PC-9 (cell line): ENCODE data around the gene PAPOLA.

ENCODE experiments used
- CTCF ChIP-seq: fragments of 200-600 bp; sonication (generic); conservative IDR thresholded peaks from 2 replicates; pipeline ENCODE4 v1.6.1; 2017; ENCODE audit warnings: mixed run types, antibody characterized with exemption, mild to moderate bottlenecking, moderate library complexity
- EZH2 ChIP-seq: fragments of 200-600 bp; sonication (generic); IDR thresholded peaks from 2 replicates; pipeline ENCODE4 v1.8.0; 2017; ENCODE audit warnings: antibody characterized with exemption, low read depth

GRCh38 chr14:96579358-96579757, 77.2 kb downstream of the PAPOLA start:
- TF ChIP-seq CTCF (no peak), EZH2 (no peak)
